KMS-11 (cell line): ENCODE data around the gene CDC5L.
"Not testable (repeated sequence)": the region's sequence is repeated elsewhere in the genome, so short reads cannot be mapped to it uniquely, and the experiment has no call there.

Source experiments
- H2AFZ ChIP-seq: fragments of 200-600 bp; sonication (generic); 2 replicates; pipeline ENCODE4 v1.6.1; 2016; ENCODE audit warnings: antibody characterized with exemption, mixed run types, low read depth
- H3K27ac ChIP-seq: fragments of 200-600 bp; sonication (generic); 2 replicates; pipeline ENCODE4 v1.6.1; 2016; ENCODE audit warnings: mild to moderate bottlenecking, mixed run types
- H3K27me3 ChIP-seq: fragments of 200-600 bp; sonication (generic); 2 replicates; pipeline ENCODE4 v1.6.1; 2017; ENCODE audit warnings: mild to moderate bottlenecking, low read depth, mixed run types, moderate library complexity; ENCODE audit not compliant: insufficient read depth
- H3K36me3 ChIP-seq: fragments of 200-600 bp; sonication (generic); 2 replicates; pipeline ENCODE4 v1.6.1; 2017; ENCODE audit warnings: mild to moderate bottlenecking, mixed run types; ENCODE audit not compliant: insufficient read depth
- H3K4me1 ChIP-seq: fragments of 200-600 bp; sonication (generic); 2 replicates; pipeline ENCODE4 v1.6.1; 2016; ENCODE audit warnings: mild to moderate bottlenecking, low read depth, mixed run types; ENCODE audit not compliant: poor library complexity, severe bottlenecking
- H3K4me2 ChIP-seq: fragments of 200-600 bp; sonication (generic); 2 replicates; pipeline ENCODE4 v1.7.0; 2016; ENCODE audit warnings: mild to moderate bottlenecking, mixed run types
- H3K4me3 ChIP-seq: fragments of 200-600 bp; sonication (generic); IDR thresholded peaks from 2 replicates; pipeline ENCODE4 v1.6.1; 2017; ENCODE audit warnings: low read depth, low read length, mixed read lengths; ENCODE audit not compliant: insufficient read depth
- H3K79me2 ChIP-seq: fragments of 200-600 bp; sonication (generic); 2 replicates; pipeline ENCODE4 v1.6.1; 2016; ENCODE audit warnings: low read depth, mixed run types; ENCODE audit not compliant: insufficient read depth
- H3K9ac ChIP-seq: fragments of 200-600 bp; sonication (generic); 2 replicates; pipeline ENCODE4 v1.6.1; 2016; ENCODE audit warnings: mild to moderate bottlenecking, mixed run types
- H4K20me1 ChIP-seq: fragments of 200-600 bp; sonication (generic); 2 replicates; pipeline ENCODE4 v1.6.1; 2016; ENCODE audit warnings: mild to moderate bottlenecking, mixed run types; ENCODE audit not compliant: insufficient read depth
- CTCF ChIP-seq: fragments of 200-600 bp; sonication (generic); conservative IDR thresholded peaks from 2 replicates; pipeline ENCODE4 v1.6.1; 2017; ENCODE audit warnings: low read depth, mild to moderate bottlenecking, antibody characterized with exemption, low read length, moderate library complexity, mixed read lengths

Gene CDC5L

GRCh38 chr6:44442833-44443444 is 55.4 kb downstream of the CDC5L start:
- no peaks in the 10 kb centered on the region for H3K79me2 ChIP-seq
- H3K36me3 ChIP-seq = no peaks in the 10 kb centered on the region
- no peaks in the 10 kb centered on the region for H3K4me1 ChIP-seq

DNA sequence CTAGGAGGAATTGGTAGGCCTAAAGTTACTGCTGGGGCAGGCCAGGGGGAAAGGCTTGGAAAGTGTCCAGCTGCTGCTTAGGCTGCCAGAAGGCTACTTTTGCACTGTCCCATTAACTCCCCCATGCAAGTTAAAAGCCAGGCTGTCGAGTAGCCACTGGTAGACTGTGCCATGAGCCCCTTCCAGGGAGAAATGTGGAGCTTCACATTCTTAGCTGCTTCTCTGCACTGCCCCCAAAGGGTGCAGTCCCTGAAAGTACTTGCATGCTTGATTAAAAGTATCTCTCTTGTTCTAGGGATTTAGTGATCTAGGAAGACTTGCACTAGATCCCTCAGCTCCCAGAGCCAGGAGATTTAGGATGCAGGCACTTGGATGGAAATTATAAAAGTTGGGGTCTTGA is 57.3 kb downstream of the CDC5L start:
- no peak for TF ChIP-seq CTCF
- Histone ChIP-seq H3K79me2 (no peaks in the 10 kb centered on the region), H3K27ac (no peak overlapping the region), H3K9ac (no peak overlapping the region), H3K4me3 (no peak overlapping the region), H3K4me2 (no peak overlapping the region), H3K4me1 (no peaks in the 10 kb centered on the region), H2AFZ (no peak overlapping the region), H4K20me1 (no peaks in the 10 kb centered on the region), H3K27me3 (no peaks in the 10 kb centered on the region), H3K36me3 (no peaks in the 10 kb centered on the region)

More at GRCh38 chr6:44442833-44443444, 55.4 kb downstream of the CDC5L start:
- H3K4me3 ChIP-seq = no peak overlapping the region
- no peaks in the 10 kb centered on the region for H4K20me1 ChIP-seq
- H2AFZ ChIP-seq = no peak overlapping the region
- no peak overlapping the region for H3K27ac ChIP-seq
- TF ChIP-seq CTCF = no peak
- H3K4me2 ChIP-seq = no peak overlapping the region
- H3K27me3 ChIP-seq = no peaks in the 10 kb centered on the region
- no peak overlapping the region for H3K9ac ChIP-seq

DNA sequence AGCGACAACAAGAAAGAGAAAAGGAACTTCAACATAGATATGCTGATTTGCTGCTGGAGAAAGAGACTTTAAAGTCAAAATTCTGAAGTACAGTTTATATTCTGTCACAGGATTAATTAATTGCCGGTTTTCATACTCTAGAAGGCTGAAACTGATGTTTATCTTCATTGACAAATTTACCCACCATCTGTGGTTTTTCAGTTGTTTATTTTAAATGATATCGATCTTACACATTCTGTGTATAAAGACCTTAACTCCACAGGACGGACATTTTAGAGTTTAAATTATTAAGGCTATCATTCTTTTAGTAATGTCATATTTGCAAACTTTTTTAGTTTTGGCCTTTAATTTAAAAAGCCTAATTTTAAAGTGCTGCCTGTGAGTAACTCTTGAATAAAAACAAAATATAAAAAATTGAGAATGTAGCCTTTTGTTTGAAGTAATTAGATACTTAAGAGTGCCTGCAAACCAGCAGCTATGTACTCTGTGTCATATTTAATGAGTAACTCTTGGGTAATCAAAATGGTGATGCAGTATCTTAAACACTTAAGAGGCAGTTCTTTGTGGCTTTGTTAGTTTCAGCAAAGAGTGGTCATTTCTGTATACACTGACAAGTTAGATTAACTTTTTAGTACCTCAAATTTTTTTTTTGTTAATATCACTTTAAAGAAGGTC is 59.3 kb downstream of the CDC5L start:
- Histone ChIP-seq H3K9ac (no peak overlapping the region), H3K4me2 (no peak overlapping the region), H3K79me2 (no peaks in the 10 kb centered on the region), H3K27me3 (no peaks in the 10 kb centered on the region), H4K20me1 (no peaks in the 10 kb centered on the region), H3K27ac (no peak overlapping the region), H3K36me3 (no peaks in the 10 kb centered on the region), H3K4me1 (peaks cover 17% of the 10 kb centered on the region), H2AFZ (no peak overlapping the region), H3K4me3 (no peak overlapping the region)
- TF ChIP-seq CTCF = no peak

GRCh38 chr6:44449181-44449580 is 61.7 kb downstream of the CDC5L start:
- H2AFZ ChIP-seq, H3K9ac ChIP-seq, H3K36me3 ChIP-seq, H3K27ac ChIP-seq, H3K4me2 ChIP-seq, H3K27me3 ChIP-seq, H3K4me3 ChIP-seq, H3K79me2 ChIP-seq, H4K20me1 ChIP-seq: not testable (repeated sequence)
- H3K4me1 ChIP-seq = peaks cover 17% of the 10 kb centered on the region
